Measurements from ENCODE around the gene FBXO31.

The FBXO31 gene

DNA sequence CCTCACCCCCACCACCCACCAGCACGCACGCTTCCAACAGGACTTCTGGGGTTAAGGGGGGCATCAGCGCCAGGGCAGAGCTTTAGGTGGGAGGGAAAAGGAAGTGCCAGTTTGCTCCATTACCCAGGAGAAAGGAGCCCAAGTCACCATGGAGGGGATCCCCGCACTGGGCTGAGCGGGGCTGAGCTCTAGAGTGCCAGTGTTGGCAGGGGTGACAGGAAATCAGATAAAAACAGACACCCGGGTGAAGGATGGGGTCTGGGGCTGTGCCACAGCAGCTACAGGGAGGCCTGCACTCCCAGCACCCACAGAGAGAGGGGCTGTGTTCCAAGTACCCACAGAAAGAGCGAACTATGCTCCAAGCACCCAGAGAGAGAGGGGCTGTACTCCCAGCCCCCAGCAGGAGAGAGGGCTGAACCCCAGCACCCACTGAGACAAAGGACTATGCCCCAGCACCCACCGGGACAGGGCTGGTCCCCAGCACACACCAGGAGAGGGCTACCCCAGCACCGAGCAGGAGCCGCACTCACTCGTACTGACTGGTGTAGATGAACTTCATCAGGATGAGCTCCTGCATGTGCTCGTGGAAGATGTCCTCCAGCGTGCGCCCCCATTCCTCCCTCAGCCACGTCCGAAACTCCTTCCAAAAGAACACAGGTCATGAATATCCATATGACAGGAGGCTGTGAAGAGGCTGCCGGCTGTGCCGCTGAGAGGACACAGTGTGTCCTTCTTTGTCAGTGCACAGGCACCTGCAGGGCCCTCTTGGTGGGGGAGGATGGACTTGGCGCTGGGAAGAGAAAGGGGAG is 47.7 kb downstream of the FBXO31 start:
- Histone ChIP-seq H4K91ac (ENCODE audit: low read depth, low read length, poor library complexity) (no peak overlapping the region), H3K9me3 (replicated peaks in 1 of 2; ENCODE audit: control insufficient read depth in 2 of 2, insufficient read depth in 1 of 2, low read depth in 1 of 2, low read length in 2 of 2) (peaks cover 0 to 2% of the 10 kb centered on the region in 2 donors), H2BK15ac (ENCODE audit: low read length) (no peak overlapping the region), H3K23ac (ENCODE audit: low read depth, low read length, poor library complexity) (peak overlapping the region; percentile 80), H3K79me1 (ENCODE audit: low read depth, low read length) (peaks cover 6% of the 10 kb centered on the region), H3K14ac (ENCODE audit: low read length) (peak overlapping the region; percentile 3), H2AK5ac (ENCODE audit: low read depth, low read length) (no peak overlapping the region), H2AFZ (ENCODE audit: low read length) (no peak overlapping the region), H4K8ac (ENCODE audit: low read depth, low read length) (peak overlapping the region; percentile 43), H2BK120ac (ENCODE audit: low read depth, low read length) (no peak overlapping the region), H3K27ac (replicated peaks; ENCODE audit: low read length) (no peak overlapping the region), H3K18ac (ENCODE audit: low read length) (no peak overlapping the region), H2BK12ac (ENCODE audit: low read length) (no peak overlapping the region), H3K4me1 (ENCODE audit: control insufficient read depth in 2 of 2, insufficient read depth in 1 of 2, low read depth in 1 of 2, low read length in 2 of 2) (no peaks in the 10 kb centered on the region), H3K4me3 (ENCODE audit: low read length in 2 of 2) (no peak overlapping the region), H3K9ac (ENCODE audit: low read depth, low read length, poor library complexity) (no peak overlapping the region), H3K4ac (ENCODE audit: low read length) (no peak overlapping the region), H3K36me3 (replicated peaks in 1 of 2; ENCODE audit: control insufficient read depth in 2 of 2, insufficient read depth in 2 of 2, low read length in 2 of 2) (peaks cover 24 to 48% of the 10 kb centered on the region in 2 donors), H2BK5ac (ENCODE audit: low read length) (no peak overlapping the region), H3K4me2 (ENCODE audit: insufficient read depth, low read length, poor library complexity, severe bottlenecking) (no peak overlapping the region), H3K27me3 (ENCODE audit: control insufficient read depth in 3 of 3, insufficient read depth in 3 of 3, low read depth in 1 of 3, low read length in 3 of 3) (no peaks in the 10 kb centered on the region)
- DNase-seq (ENCODE audit: low spot score): no peak
- WGBS, 2 donors (ENCODE audit: extremely low coverage in 2 of 2, insufficient read length in 2 of 2, insufficient replicate concordance in 1 of 2): no CpG with 5 or more reads among the region's 19 CpGs

DNA sequence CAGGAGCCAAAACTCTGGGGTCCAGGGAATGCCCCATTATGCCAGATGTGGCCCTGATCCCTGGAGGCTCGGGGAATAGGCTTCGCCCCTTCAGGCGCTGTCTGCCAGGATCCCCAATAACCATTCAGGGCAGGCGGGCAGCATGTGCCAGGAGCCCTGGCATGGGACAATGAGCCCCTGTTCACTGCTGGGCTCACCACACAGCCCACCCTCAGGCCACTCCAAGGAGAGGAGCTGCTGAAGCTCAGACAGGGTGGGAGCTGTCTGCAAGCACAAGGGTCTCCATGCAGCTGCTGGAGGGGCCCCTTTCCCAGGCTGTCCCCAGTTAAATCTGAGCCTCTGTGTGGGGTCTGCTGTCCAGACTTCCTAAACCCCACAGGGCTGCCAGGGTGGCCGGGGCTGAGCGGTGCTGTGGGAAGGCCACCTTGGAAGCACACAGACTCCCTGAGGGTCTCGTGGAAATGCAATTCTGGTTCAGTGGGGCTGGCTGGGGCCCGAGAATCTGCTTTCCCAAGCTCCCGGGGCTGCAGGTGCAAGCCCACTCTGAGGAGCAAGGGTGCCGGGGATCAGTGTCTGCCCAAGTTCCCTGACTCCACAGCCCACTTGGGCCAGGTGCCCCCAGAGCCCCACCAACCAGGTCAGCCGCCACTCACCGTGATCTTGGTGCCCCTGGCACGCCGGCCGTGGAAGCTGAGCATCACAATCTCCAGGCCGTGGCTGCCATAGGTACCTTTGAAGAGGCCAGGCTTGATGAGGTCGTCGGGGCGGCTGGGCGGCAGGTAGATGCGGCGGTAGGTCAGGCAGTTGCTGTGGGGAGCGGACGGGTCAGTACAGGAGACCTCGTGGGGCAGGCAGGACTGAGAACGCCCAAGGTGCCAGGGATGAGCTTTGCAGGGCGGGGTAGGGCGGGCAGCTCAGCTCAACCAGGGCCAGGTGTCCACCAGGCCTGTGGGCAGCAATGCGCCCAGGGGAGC is 48.6 kb downstream of the FBXO31 start:
- peaks cover 0 to 2% of the 10 kb centered on the region in 2 donors for H3K9me3 ChIP-seq (replicated peaks in 1 of 2; ENCODE audit: control insufficient read depth in 2 of 2, insufficient read depth in 1 of 2, low read depth in 1 of 2, low read length in 2 of 2)
- no peak overlapping the region for H2AFZ ChIP-seq (ENCODE audit: low read length)
- H3K27me3 ChIP-seq (ENCODE audit: control insufficient read depth in 3 of 3, insufficient read depth in 3 of 3, low read depth in 1 of 3, low read length in 3 of 3): no peaks in the 10 kb centered on the region
- no peak overlapping the region for H3K27ac ChIP-seq (replicated peaks; ENCODE audit: low read length)
- no peak overlapping the region for H4K91ac ChIP-seq (ENCODE audit: low read depth, low read length, poor library complexity)
- no peak overlapping the region for H2BK120ac ChIP-seq (ENCODE audit: low read depth, low read length)
- no peak overlapping the region for H3K18ac ChIP-seq (ENCODE audit: low read length)
- no peak overlapping the region for H2AK5ac ChIP-seq (ENCODE audit: low read depth, low read length)
- no peak overlapping the region for H3K9ac ChIP-seq (ENCODE audit: low read depth, low read length, poor library complexity)
- peak overlapping the region; percentile 3 for H3K14ac ChIP-seq (ENCODE audit: low read length)
- H2BK15ac ChIP-seq (ENCODE audit: low read length): no peak overlapping the region
- no peak for DNase-seq (ENCODE audit: low spot score)
- H3K4ac ChIP-seq (ENCODE audit: low read length): peak overlapping the region; percentile 76
- peak overlapping the region; percentile 13 for H2BK5ac ChIP-seq (ENCODE audit: low read length)
- no peak overlapping the region for H3K4me3 ChIP-seq (ENCODE audit: low read length in 2 of 2)
- peaks cover 6% of the 10 kb centered on the region for H3K79me1 ChIP-seq (ENCODE audit: low read depth, low read length)
- WGBS, 2 donors (ENCODE audit: extremely low coverage in 2 of 2, insufficient read length in 2 of 2, insufficient replicate concordance in 1 of 2): no CpG with 5 or more reads among the region's 29 CpGs
- peak overlapping the region; percentile 80 for H3K23ac ChIP-seq (ENCODE audit: low read depth, low read length, poor library complexity)
- H3K4me1 ChIP-seq (ENCODE audit: control insufficient read depth in 2 of 2, insufficient read depth in 1 of 2, low read depth in 1 of 2, low read length in 2 of 2): no peaks in the 10 kb centered on the region
- no peak overlapping the region for H3K4me2 ChIP-seq (ENCODE audit: insufficient read depth, low read length, poor library complexity, severe bottlenecking)
- no peak overlapping the region for H2BK12ac ChIP-seq (ENCODE audit: low read length)
- peaks cover 29 to 53% of the 10 kb centered on the region in 2 donors for H3K36me3 ChIP-seq (replicated peaks in 1 of 2; ENCODE audit: control insufficient read depth in 2 of 2, insufficient read depth in 2 of 2, low read length in 2 of 2)
- H4K8ac ChIP-seq (ENCODE audit: low read depth, low read length): peak overlapping the region; percentile 43

DNA sequence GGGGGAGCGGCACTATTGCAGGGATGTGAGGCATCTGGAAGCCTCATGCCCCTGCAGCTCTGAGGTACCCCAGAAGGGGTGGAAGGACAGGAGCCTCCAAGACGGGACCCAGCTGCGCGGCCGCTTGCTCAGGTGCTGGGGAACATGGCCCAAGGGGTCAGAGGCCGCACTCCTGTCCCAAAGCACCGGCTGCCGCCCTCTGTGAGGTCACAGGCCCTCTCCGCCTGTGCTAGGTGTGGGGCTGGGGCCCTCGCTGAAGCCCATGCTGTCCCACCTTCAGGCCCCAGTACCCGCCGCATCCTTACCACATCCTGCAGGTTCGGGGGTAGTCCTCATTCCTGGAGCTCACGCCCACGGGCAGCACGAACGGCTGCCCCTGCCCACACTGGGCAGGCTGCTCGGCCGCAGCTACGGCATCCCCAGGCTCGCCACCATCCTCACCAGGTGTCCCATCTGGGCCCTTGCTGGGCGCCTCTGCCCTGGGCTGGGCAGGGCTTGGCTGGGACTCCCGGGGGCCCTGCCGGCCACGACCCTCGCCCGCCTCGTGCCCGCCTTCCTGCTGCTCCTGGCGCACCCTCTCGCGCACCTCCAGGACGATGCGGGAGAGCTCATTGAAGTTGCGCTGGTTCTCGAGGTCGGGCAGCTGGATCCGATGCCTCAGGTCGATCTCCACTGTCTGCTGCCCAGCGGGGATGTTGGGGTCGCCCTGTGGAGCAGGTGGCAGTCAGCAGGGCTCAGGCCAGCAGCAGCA is 49.8 kb downstream of the FBXO31 start:
- Histone ChIP-seq H3K27ac (replicated peaks; ENCODE audit: low read length) (no peak overlapping the region), H2AFZ (ENCODE audit: low read length) (no peak overlapping the region), H2BK120ac (ENCODE audit: low read depth, low read length) (no peak overlapping the region), H3K27me3 (ENCODE audit: control insufficient read depth in 3 of 3, insufficient read depth in 3 of 3, low read depth in 1 of 3, low read length in 3 of 3) (no peaks in the 10 kb centered on the region), H3K14ac (ENCODE audit: low read length) (no peak overlapping the region), H2BK12ac (ENCODE audit: low read length) (no peak overlapping the region), H2AK5ac (ENCODE audit: low read depth, low read length) (no peak overlapping the region), H2BK15ac (ENCODE audit: low read length) (no peak overlapping the region), H3K4me1 (ENCODE audit: control insufficient read depth in 2 of 2, insufficient read depth in 1 of 2, low read depth in 1 of 2, low read length in 2 of 2) (no peaks in the 10 kb centered on the region), H3K4me3 (ENCODE audit: low read length in 2 of 2) (no peak overlapping the region), H3K36me3 (replicated peaks in 1 of 2; ENCODE audit: control insufficient read depth in 2 of 2, insufficient read depth in 2 of 2, low read length in 2 of 2) (peaks cover 28 to 57% of the 10 kb centered on the region in 2 donors), H4K8ac (ENCODE audit: low read depth, low read length) (no peak overlapping the region), H3K9ac (ENCODE audit: low read depth, low read length, poor library complexity) (peak overlapping the region; percentile 44), H3K23ac (ENCODE audit: low read depth, low read length, poor library complexity) (peak overlapping the region; percentile 73), H3K9me3 (replicated peaks in 1 of 2; ENCODE audit: control insufficient read depth in 2 of 2, insufficient read depth in 1 of 2, low read depth in 1 of 2, low read length in 2 of 2) (no peaks in the 10 kb centered on the region), H2BK5ac (ENCODE audit: low read length) (no peak overlapping the region), H3K18ac (ENCODE audit: low read length) (no peak overlapping the region), H3K4me2 (ENCODE audit: insufficient read depth, low read length, poor library complexity, severe bottlenecking) (peak overlapping the region; percentile 11), H3K4ac (ENCODE audit: low read length) (no peak overlapping the region), H4K91ac (ENCODE audit: low read depth, low read length, poor library complexity) (no peak overlapping the region), H3K79me1 (ENCODE audit: low read depth, low read length) (peaks cover 4% of the 10 kb centered on the region)
- no CpG with 5 or more reads among the region's 41 CpGs for WGBS, 2 donors (ENCODE audit: extremely low coverage in 2 of 2, insufficient read length in 2 of 2, insufficient replicate concordance in 1 of 2)
- no peak for DNase-seq (ENCODE audit: low spot score)
